Esophagus squamous epithelium (tissue), 5 donors: ENCODE measurements around the gene DRGX. TPM values are rescaled to one million over a fixed set of nuclear protein-coding genes. Genes with fewer than 3 reads are reported as not detected.
A peak's percentile ranks its signal among the peaks of the same experiment; 100 is the strongest.

Source experiments
- DNase-seq: peaks from one replicate; lab custom pipeline; 2025; lab: John Stamatoyannopoulos, UW
- H3K27ac ChIP-seq, 4 donors: fragments of 200-600 bp; sonication (generic); one replicate each; pipeline ENCODE4 v1.5.1; 2016 to 2019; ENCODE audit warnings: mild to moderate bottlenecking in 1 of 4
- H3K27me3 ChIP-seq, 4 donors: fragments of 200-600 bp; sonication (generic); 1 replicate in 3 of 4; 2 replicates in 1 of 4; pipeline versions ENCODE4 v1.5.1 to v1.6.0; 2017 to 2021; ENCODE audit warnings: antibody characterized with exemption in 1 of 4
- H3K36me3 ChIP-seq, 3 donors: fragments of 200-600 bp; sonication (generic); one replicate each; pipeline ENCODE4 v1.5.1; 2016 to 2019
- H3K4me1 ChIP-seq, 3 donors: fragments of 200-600 bp; sonication (generic); one replicate each; pipeline ENCODE4 v1.5.1; 2017 to 2019
- H3K4me3 ChIP-seq, 4 donors: fragments of 200-600 bp; sonication (generic); 1 replicate in 3 of 4; 2 replicates in 1 of 4; pipeline ENCODE4 v1.5.1; 2016 to 2019; ENCODE audit warnings: mild to moderate bottlenecking in 2 of 4, moderate library complexity in 1 of 4
- H3K9me3 ChIP-seq, 3 donors: fragments of 200-600 bp; sonication (generic); one replicate each; pipeline ENCODE4 v1.5.1; 2016 to 2019
- CTCF ChIP-seq, 6 experiments: fragments of 450-650 bp in 4 of 6; fragments of 200-600 bp in 2 of 6; sonication (generic) in 2 of 6; IDR thresholded peaks; one replicate each; pipeline ENCODE4 v1.5.1; 2016 to 2019; ENCODE audit warnings: antibody characterized with exemption in 6 of 6, mild to moderate bottlenecking in 4 of 6, moderate library complexity in 4 of 6
- POLR2A ChIP-seq, 4 donors: fragments of 450-650 bp; IDR thresholded peaks; one replicate each; pipeline ENCODE4 v1.6.1; 2017; ENCODE audit warnings: antibody characterized with exemption in 4 of 4, mild to moderate bottlenecking in 4 of 4, moderate library complexity in 3 of 4
- WGBS, 2 donors: methylation state at CpG; one replicate each; pipeline ENCODE4 v1.1.5; 2018; 5-methylcytosine and 5-hydroxymethylcytosine counted together
- intact Hi-C: fragments of 100-400 bp; cut with DNase I; formaldehyde crosslinking; loops from one replicate; pipeline ENCODE4 v1.15.0; 2022
- total RNA-seq, 4 donors: library from RNA; depleted of rRNA; stranded (reverse); fragments of >200 nt; gene quantifications; one replicate each; pipeline ENCODE4 v1.1.0, GENCODE V29; 2016
- donor health status: DM: yes; HTN: yes; CAD: no.

DRGX gene
- not detected for total RNA-seq

GRCh38 chr10:49395741-49396665 lies at the start of gene DRGX:
Gene DRGX, minus strand, starts transcription at chr10:49396089. Its CDS starts 649 bp downstream, at chr10:49395440.
- intact Hi-C loops: no loop called here
- H3K4me1 ChIP-seq: peaks cover 17 to 41% (median 26%) of the 10 kb centered on the region in 3 donors
- TF ChIP-seq POLR2A (IDR thresholded peaks at IDR 0.05) (no peak), CTCF (IDR thresholded peaks at IDR 0.05) (no peak)
- H3K4me3 ChIP-seq: peak within 1 kb of the TSS in 1 of 4 donors; percentile 37
- H3K9me3 ChIP-seq: no peaks in the 10 kb centered on the region
- no peak for DNase-seq
- WGBS, 2 donors: 7 to 12% methylated on average over 24 to 26 of the region's 63 CpGs
- peaks cover 33 to 100% (median 60%) of the 10 kb centered on the region in 4 donors for H3K27me3 ChIP-seq
- no peaks in the 10 kb centered on the region for H3K36me3 ChIP-seq
- H3K27ac ChIP-seq: no peak within 1 kb of the TSS

- 83 to 88% methylated on average over 4 of the region's 4 CpGs for WGBS, 2 donors
- TF ChIP-seq CTCF (IDR thresholded peaks at IDR 0.05) (no peak), POLR2A (IDR thresholded peaks at IDR 0.05) (no peak)
- no peaks in the 10 kb centered on the region for H3K27me3 ChIP-seq
- H3K4me1 ChIP-seq: peaks cover 0 to 11% (median 0%) of the 10 kb centered on the region in 3 donors
- H3K4me3 ChIP-seq: no peak overlapping the region
- no peaks in the 10 kb centered on the region for H3K36me3 ChIP-seq
- H3K27ac ChIP-seq: no peak overlapping the region
- intact Hi-C loops: no loop called here
- peaks cover 0 to 12% (median under 1%) of the 10 kb centered on the region in 3 donors for H3K9me3 ChIP-seq
- DNase-seq: no peak
Measured at GRCh38 chr10:49444349-49444748, 48.5 kb upstream of the DRGX start.

- WGBS, 2 donors: 63 to 83% methylated on average over 4 of the region's 4 CpGs
- DNase-seq: no peak
- TF ChIP-seq POLR2A (IDR thresholded peaks at IDR 0.05) (no peak), CTCF (IDR thresholded peaks at IDR 0.05) (no peak)
- Histone ChIP-seq H3K4me1 (peaks cover 0 to 11% (median 0%) of the 10 kb centered on the region in 3 donors), H3K27me3 (no peaks in the 10 kb centered on the region), H3K9me3 (no peaks in the 10 kb centered on the region), H3K36me3 (no peaks in the 10 kb centered on the region), H3K27ac (no peak overlapping the region), H3K4me3 (no peak overlapping the region)
- intact Hi-C loops: no loop called here
Measured at GRCh38 chr10:49442863-49443262, 47.0 kb upstream of the DRGX start.

- TF ChIP-seq POLR2A (IDR thresholded peaks at IDR 0.05) (no peak), CTCF (IDR thresholded peaks at IDR 0.05) (no peak)
- no peak for DNase-seq
- Histone ChIP-seq H3K9me3 (no peaks in the 10 kb centered on the region), H3K4me3 (peak overlapping the region; percentile 15 to 35 (median 26)), H3K27ac (no peak overlapping the region), H3K27me3 (no peaks in the 10 kb centered on the region), H3K4me1 (peaks cover 0 to 16% (median 0%) of the 10 kb centered on the region in 3 donors), H3K36me3 (no peaks in the 10 kb centered on the region)
- intact Hi-C loops: no loop called here
- 23 to 65% methylated on average over 22 to 29 of the region's 46 CpGs for WGBS, 2 donors
Measured at GRCh38 chr10:49441488-49442476, 45.9 kb upstream of the DRGX start.
